NCI-H774 (cell line): ENCODE measurements around the gene VAX1.
"Not testable (repeated sequence)": the region's sequence is repeated elsewhere in the genome, so short reads cannot be mapped to it uniquely, and the experiment has no call there.

Experiments used
- DNase-seq: peaks from one replicate; lab custom pipeline; 2025; lab: John Stamatoyannopoulos, UW

Gene VAX1

GRCh38 chr10:117135480-117136140 lies 2.5 kb downstream of the VAX1 start:
- DNase-seq = no peak

DNA sequence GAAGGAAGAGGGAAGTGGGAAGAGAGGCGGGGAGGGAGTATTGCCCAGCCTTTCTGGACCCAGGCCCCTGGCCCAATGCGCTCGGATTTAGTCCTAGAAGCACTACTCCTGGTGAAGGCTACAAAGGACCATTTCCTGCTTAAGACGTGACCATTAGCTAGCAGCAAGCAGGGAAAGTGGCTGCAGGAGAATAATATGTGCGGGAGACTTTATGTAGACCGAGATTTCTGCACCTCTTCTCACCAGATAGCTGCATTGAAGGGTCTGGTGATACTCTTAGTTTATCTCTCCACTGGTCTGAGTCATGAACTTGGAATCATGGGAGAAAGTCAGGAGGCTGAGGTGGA lies 3.1 kb downstream of the VAX1 start:
- DNase-seq = no peak

DNA sequence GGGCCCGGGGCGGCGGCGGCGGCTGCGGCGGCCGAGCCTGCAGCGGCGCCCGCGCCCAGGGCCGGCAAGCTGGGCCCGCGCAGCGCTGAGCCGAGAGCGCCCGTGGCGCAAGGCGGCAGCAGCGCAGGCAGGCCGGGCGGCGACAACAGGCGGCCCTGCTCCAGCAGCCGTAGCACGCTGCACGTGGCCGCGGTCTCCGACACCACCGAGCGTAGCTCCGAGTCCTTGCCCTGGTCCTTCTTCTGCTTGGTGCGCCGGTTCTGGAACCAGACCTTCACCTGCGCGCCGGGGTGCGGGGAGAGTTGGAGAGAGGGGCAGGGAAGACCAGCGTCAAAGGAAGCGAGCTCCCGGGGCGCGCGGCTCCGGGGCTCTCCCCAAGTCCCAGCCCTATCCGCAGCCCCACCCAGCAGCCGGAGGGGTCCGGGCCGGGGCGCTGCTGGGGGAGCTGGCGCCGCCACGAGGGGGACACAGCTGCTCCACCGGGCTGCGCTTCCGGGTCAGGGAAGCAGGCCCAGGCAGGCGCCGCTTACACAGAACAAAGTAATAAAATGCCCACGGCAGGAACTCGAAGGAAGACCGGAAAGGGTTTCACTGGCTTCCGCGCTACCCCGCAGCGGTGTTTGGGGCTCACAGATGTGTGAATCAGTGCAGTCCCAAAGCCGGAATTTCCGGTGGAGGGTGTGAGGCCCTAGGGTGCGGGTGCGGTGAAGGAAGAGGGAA lies 3.6 kb downstream of the VAX1 start:
- no peak for DNase-seq

DNA sequence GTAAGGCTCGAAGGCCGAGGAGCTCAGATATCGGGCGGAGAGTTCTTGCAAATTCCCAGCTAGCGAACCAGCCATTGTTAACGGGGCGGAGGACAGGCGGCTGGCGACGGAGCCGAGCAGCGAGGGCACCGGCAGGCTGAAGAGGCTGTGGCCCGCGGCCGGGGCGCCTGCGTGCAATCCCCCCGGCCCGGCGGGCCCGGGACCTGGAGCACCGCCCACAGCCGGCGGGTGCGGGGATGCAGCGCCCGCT lies 4.1 kb downstream of the VAX1 start:
- DNase-seq = no peak

DNA sequence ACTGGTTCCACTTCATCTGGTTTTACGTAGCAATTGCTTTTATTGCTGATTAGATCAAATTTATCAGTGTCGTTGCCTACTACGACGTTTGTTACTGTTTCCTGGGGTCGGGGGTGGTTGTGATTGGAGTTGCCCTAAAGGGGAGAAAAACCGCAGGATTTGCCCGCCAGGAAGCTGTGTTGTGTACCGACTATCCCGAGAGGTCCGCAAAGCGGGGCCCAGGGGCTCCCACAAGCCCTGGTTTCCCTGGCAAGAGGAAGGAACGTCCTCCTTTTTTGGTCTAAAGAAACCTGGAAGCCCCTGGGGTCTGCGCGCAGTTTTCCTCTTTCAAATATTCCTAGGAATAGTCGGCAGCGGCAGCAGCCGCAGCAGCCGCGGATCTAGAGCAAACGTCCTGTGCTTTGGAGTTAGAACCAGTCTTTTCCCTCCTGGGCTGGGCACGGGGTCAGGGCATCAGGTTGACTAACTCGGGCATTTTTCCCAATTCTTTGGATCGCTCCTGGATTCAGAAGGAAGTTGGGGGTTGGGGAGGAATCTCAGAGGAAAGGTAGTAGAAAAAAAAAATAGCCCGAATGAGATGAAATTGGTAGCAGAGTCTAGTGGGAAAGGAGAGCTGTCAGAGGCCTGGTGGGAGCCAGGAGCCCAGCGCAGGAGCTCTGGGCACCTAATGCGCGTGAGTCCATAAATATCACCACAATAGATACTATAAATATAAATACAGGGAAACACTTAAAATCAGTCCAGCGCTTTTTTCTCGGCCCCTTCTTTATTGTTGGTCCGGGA lies 4.6 kb downstream of the VAX1 start:
- no peak for DNase-seq

DNA sequence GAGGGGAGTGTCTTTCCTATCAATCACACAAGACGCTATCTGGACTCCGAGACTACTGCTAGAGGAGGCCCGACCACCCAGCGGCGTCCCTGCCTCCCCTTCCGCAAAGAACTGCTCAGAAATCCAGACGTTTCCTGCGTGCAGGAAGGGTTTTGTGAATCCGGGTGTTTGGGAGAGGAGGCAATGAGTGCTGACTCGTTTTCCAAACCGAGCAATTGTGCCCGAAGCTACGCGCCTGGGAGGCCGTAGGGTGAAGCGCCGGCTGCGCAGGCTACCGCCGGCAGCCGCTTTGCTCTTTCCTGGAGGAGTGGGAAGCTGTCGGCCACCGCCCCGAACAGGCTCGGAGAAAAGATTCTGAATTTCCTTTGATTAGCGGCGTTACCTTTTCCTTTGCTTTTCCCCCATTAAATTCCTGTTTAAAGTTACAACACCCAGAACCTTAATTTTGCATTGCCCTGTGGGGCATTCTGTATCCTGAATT lies 5.3 kb downstream of the VAX1 start:
- DNase-seq = no peak

DNA sequence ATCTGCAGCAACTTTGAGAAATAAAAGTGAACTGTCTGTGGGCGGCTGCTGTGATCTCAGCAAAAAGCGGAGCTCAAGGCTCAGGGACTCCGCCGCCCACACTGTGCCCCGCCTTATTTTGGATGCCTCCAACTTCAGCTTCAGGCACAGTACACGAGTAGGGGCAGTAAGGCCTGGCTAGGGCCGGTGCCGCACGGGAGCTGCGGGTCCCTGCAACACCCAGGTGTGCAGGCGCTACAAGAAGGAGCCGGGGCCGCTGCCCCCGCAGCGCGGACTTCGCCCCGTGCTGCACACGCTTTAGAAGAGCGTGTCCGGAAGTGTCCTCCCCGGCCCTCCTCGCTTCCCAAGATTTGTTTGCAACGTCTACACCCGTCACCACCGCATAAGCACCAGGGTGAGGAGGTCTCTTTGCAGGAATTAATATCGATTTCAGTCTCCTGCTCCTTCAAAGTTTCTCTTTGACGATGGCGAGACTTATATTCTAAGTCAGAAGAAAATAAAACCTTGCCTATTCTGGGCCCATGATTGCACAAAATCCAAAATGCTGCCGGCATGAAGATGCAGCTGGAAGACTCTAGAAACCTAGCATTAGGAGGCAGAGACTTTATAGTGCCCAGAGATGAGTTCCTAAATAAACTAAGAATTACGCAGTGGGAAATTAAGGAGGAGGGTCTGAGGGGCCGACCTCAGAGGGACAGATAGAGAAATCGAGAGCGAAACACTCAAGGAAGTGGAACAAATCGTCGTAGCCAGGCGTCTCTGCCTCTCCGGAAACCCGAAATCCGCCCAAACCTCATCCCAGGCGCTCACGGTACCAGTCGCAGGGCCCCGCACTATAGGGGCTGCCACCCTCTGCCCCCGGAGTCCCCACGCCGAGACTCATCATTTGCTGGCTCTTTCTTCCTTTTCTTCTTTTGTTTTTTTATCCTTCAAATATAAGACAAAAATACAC lies 6.4 kb downstream of the VAX1 start:
- DNase-seq = no peak

- DNase-seq = no peak
Measured at GRCh38 chr10:117130862-117131375, 7.2 kb downstream of the VAX1 start.

- no peak for DNase-seq
Measured at GRCh38 chr10:117130346-117130745, 7.7 kb downstream of the VAX1 start.

GRCh38 chr10:117126645-117127044 lies 11.4 kb downstream of the VAX1 start:
- not testable (repeated sequence) for DNase-seq

- no peak for DNase-seq
Measured at GRCh38 chr10:117126034-117126433, 12.0 kb downstream of the VAX1 start.

GRCh38 chr10:117112220-117112619 lies 25.9 kb downstream of the VAX1 start:
- DNase-seq = no peak

- no peak for DNase-seq
Measured at GRCh38 chr10:117107238-117107637, 30.8 kb downstream of the VAX1 start.

GRCh38 chr10:117096599-117097201 lies 41.4 kb downstream of the VAX1 start:
- DNase-seq = no peak

DNA sequence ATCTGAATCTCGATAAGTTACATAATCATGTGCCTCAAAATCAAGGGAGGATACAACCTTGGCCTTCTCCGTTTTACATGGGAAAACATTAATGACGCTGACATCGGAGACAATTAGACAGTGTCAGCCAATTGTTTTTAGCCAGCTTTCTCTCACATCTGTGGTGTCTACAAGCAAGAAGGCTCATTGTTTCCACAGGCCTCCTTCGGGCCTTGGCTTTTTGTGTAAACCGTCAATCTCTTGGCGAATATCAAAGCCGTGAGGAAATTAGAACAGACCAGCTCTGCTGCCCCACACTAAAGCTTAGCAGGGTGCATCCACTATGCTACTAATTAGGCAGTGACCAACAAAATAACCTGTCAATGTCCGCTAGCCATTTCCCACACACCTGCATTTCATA lies 43.2 kb downstream of the VAX1 start:
- no peak for DNase-seq

GRCh38 chr10:117092386-117092785 lies 45.7 kb downstream of the VAX1 start:
- DNase-seq = no peak

DNA sequence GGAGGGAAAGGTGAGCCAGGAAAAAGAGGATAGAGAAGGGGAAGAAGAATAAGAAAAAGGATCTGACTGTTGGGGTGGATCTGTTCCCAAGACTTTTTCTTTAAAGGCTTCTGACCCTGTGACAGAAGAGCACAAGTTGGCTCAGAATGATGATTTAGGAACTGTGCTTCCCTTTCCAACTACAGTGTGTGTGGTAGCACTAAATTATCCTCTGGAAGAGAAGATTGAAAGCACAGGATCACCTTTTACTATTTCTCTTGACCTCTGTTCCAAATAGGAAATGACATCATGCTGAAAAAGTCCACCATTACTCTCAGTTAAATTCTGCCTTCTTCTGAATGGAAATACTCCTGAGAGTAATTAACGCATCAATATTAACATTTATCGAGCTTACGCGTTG lies 47.2 kb downstream of the VAX1 start:
- no peak for DNase-seq

DNA sequence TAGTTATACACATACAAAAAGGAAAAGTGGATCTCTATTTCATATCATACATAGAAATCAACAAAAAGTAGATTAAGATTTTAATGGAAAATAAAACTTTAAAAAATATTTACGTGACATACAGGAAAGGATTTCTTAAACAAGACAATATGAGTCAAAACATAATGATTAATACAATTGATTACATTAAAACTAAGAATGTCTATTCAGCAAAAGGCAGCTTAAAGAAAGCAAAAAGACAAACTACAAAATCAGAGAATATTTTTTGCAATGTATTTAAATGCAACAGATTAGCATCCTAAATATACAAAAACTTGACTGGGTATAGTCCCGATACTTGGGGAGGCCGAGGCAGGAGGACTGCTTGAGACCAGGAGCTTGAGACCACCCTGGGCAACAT lies 50.5 kb downstream of the VAX1 start:
- no peak for DNase-seq

DNA sequence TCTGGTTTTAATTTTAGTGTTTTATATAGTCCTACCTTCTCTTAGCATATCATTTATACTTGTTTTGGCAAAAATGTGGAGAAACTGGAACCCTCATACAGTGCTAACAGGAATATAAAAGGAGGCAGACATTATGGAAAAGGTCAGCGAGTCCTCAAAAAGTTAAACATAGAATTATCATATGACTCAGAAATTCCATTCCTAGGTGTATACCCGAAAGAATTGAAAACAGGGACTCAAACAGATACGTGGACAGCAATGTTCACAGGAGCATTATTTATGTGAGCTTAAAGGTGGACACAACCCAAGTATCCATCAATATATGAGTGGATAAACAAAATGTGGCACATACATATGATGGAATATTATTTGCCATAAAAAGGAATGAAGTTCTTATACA lies 51.5 kb downstream of the VAX1 start:
- DNase-seq = no peak

DNA sequence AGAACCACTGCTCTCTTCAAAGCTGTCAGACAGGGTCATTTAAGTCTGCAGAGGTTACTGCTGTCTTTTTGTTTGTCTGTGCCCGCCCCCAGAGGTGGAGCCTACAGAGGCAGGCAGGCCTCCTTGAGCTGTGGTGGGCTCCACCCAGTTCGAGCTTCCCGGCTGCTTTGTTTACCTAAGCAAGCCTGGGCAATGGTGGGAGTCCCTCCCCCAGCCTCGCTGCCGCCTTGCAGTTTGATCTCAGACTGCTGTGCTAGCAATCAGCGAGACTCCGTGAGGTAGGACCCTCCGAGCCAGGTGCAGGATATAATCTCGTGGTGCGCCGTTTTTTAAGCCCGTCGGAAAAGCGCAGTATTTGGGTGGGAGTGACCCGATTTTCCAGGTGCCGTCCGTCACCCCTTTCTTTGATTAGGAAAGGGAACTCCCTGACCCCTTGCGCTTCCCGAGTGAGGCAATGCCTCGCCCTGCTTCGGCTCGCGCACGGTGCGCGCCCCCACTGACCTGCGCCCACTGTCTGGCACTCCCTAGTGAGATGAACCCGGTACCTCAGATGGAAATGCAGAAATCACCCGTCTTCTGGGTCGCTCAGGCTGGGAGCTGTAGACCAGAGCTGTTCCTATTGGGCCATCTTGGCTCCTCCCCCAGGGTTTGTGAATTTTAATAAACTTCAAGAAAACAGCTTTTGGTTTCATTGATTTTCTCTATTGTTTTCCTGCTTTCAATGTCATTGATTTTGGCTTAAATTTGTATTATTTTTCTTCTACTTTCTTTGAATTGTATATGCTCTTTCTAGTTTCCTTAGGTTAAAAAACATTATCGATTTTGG lies 53.4 kb downstream of the VAX1 start:
- DNase-seq = not testable (repeated sequence)
